NB4 (cell line): Measurements from ENCODE around the gene DUSP23.

Experiments
- CTCF ChIP-seq: IDR thresholded peaks from one replicate; pipeline ENCODE4 v1.5.1; 2012; ENCODE audit warnings: low read depth, low read length
- MAX ChIP-seq: IDR thresholded peaks from 2 replicates; pipeline ENCODE4 v1.6.1; 2011; ENCODE audit warnings: low read depth, low read length
- POLR2A ChIP-seq: IDR thresholded peaks from 2 replicates; pipeline ENCODE4 v1.6.1; 2011; ENCODE audit warnings: mild to moderate bottlenecking; ENCODE audit not compliant: insufficient read length; ENCODE audit errors: extremely low read depth

- no peak for TF ChIP-seq CTCF
- TF ChIP-seq POLR2A: no peak
- no peak for TF ChIP-seq MAX
Measured at GRCh38 chr1:159751031-159751430, 29.7 kb upstream of the DUSP23 start.
